Keratinocyte (primary cell): ENCODE measurements around the gene LHFPL2. TPM values are rescaled to one million over a fixed set of nuclear protein-coding genes. Genes with fewer than 3 reads are reported as not detected.

Source experiments
- DNase-seq: peaks from one replicate; pipeline ENCODE4 v3.0.0-alpha.2; 2011; ENCODE audit warnings: low read depth, missing footprints, low spot score
- FAIRE-seq: peaks from 2 replicates; lab custom pipeline; 2011; peaks lifted over from hg19 to GRCh38; lab: Jason Lieb, UNC
- H2AFZ ChIP-seq: 2 replicates; pipeline ENCODE4 v1.6.0; 2012; ENCODE audit warnings: low read length, control low read depth, inconsistent platforms; ENCODE audit not compliant: control insufficient read depth
- H3K27ac ChIP-seq: 2 replicates; pipeline ENCODE4 v1.5.1; 2011; ENCODE audit warnings: low read length; ENCODE audit not compliant: control insufficient read depth, insufficient read depth
- H3K27me3 ChIP-seq: 3 replicates; pipeline ENCODE4 v1.6.0; 2011; ENCODE audit warnings: low read length; ENCODE audit not compliant: control insufficient read depth, insufficient read depth; ENCODE audit errors: extremely low read depth
- H3K36me3 ChIP-seq, 2 experiments: 2 replicates in 1 of 2; 3 replicates in 1 of 2; pipeline ENCODE4 v1.5.1; 2011; ENCODE audit warnings: low read length in 2 of 2, mild to moderate bottlenecking in 1 of 2; ENCODE audit not compliant: control insufficient read depth in 2 of 2, insufficient read depth in 2 of 2; ENCODE audit errors: extremely low read depth in 1 of 2
- H3K4me1 ChIP-seq: 3 replicates; pipeline ENCODE4 v1.5.1; 2011; ENCODE audit warnings: low read length; ENCODE audit not compliant: control insufficient read depth, insufficient read depth; ENCODE audit errors: extremely low read depth
- H3K4me2 ChIP-seq: 3 replicates; pipeline ENCODE4 v1.6.0; 2011; ENCODE audit warnings: low read depth, low read length; ENCODE audit not compliant: control insufficient read depth, insufficient read depth; ENCODE audit errors: extremely low read depth
- H3K4me3 ChIP-seq, 3 experiments: fragments of 200-600 bp in 1 of 3; sonication (generic) in 1 of 3; 2 replicates in 2 of 3; 3 replicates in 1 of 3; pipeline ENCODE4 v1.5.1; 2011 to 2016; ENCODE audit warnings: low read length in 3 of 3, mild to moderate bottlenecking in 3 of 3, control low read depth in 2 of 3, inconsistent platforms in 1 of 3, low read depth in 1 of 3, mixed read lengths in 1 of 3, mixed run types in 1 of 3, moderate library complexity in 1 of 3; ENCODE audit not compliant: control insufficient read depth in 2 of 3, insufficient read depth in 2 of 3; ENCODE audit errors: extremely low read depth in 1 of 3
- H3K79me2 ChIP-seq: 2 replicates; pipeline ENCODE4 v1.6.0; 2012; ENCODE audit warnings: low read length; ENCODE audit not compliant: control insufficient read depth, insufficient read depth
- H3K9ac ChIP-seq: 3 replicates; pipeline ENCODE4 v1.6.0; 2011; ENCODE audit warnings: low read length; ENCODE audit not compliant: control insufficient read depth, insufficient read depth; ENCODE audit errors: extremely low read depth
- H3K9me1 ChIP-seq: 3 replicates; pipeline ENCODE4 v1.6.0; 2011; ENCODE audit warnings: low read length; ENCODE audit not compliant: control insufficient read depth, insufficient read depth; ENCODE audit errors: extremely low read depth
- H3K9me3 ChIP-seq: 2 replicates; pipeline ENCODE4 v1.5.1; 2012; ENCODE audit warnings: low read depth, low read length; ENCODE audit not compliant: control insufficient read depth
- H4K20me1 ChIP-seq: 3 replicates; pipeline ENCODE4 v1.6.0; 2011; ENCODE audit warnings: low read length; ENCODE audit not compliant: control insufficient read depth, insufficient read depth; ENCODE audit errors: extremely low read depth
- CTCF ChIP-seq, 3 experiments: IDR thresholded peaks in 1 of 3; conservative IDR thresholded peaks in 1 of 3; optimal IDR thresholded peaks in 1 of 3; 2 replicates in 2 of 3; 3 replicates in 1 of 3; pipeline versions ENCODE3 to v1.5.1; 2011; ENCODE audit warnings: low read length in 3 of 3, mild to moderate bottlenecking in 3 of 3, moderate library complexity in 2 of 3, control low read depth in 1 of 3, inconsistent platforms in 1 of 3; ENCODE audit not compliant: insufficient read depth in 2 of 3; ENCODE audit errors: extremely low read depth in 1 of 3
- EZH2 ChIP-seq: IDR thresholded peaks from one replicate; pipeline ENCODE4 v1.6.1; 2012; ENCODE audit warnings: inconsistent platforms, mild to moderate bottlenecking, low read length, moderate library complexity
- dilution Hi-C: fragments of 300-500 bp; cut with MboI; formaldehyde crosslinking; loops from one replicate; pipeline ENCODE4 v1.7.0; 2020; ENCODE audit warnings: low sequenced_read_pairs; ENCODE audit not compliant: extremely low pct_ligation_motif_present
- polyA plus RNA-seq, 5 experiments: library from polyadenylated mRNA; depleted of rRNA in 3 of 5; stranded (reverse) in 3 of 5; stranded (forward) in 1 of 5; unstranded in 1 of 5; fragments of >200 nt; gene quantifications; 1 replicate in 1 of 5; 2 replicates in 3 of 5; 3 replicates in 1 of 5; pipeline versions ENCODE4 v1.2.1 to v1.2.3, GENCODE V29; 2011 to 2012; ENCODE audit warnings: missing spikeins in 2 of 5, low read depth in 1 of 5, low replicate concordance in 1 of 5

LHFPL2 gene
- polyA plus RNA-seq, 1 donor (not counting 4 experiments of a cell fraction or from before 2014, with no cell fraction given), result 11.4 TPM

DNA sequence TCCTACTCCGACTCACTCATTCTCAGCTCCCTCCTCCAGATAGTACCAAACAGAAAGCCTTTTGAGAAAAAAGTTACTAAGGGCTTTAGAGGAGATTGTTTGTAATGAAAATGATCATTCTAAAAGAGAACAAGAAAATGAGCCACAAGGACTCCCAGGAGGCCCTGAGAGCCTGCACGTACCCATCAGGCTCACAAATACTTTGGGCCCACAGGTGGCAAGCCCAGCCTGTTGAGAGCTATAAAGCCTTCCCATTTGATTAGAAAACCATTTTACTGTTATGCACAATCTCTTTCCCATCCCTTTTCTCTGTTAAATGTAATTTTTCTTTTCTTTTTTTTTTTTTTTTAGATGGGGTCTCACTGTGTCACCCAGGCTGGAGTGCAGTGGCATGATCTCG, 136.1 kb downstream of the LHFPL2 start:
- Histone ChIP-seq H3K4me1 (peaks cover 3% of the 10 kb centered on the region), H4K20me1 (no peaks in the 10 kb centered on the region), H3K9me1 (peaks cover 2% of the 10 kb centered on the region), H3K36me3 (peaks cover 0 to 2% of the 10 kb centered on the region in 2 experiments), H3K79me2 (no peaks in the 10 kb centered on the region), H3K4me2 (no peak overlapping the region), H2AFZ (no peak overlapping the region), H3K27ac (no peak overlapping the region), H3K9me3 (no peaks in the 10 kb centered on the region), H3K9ac (no peak overlapping the region), H3K27me3 (no peaks in the 10 kb centered on the region), H3K4me3 (no peak overlapping the region)
- FAIRE-seq, result no peak
- DNase-seq, result no peak
- TF ChIP-seq EZH2 (no peak), CTCF (optimal IDR thresholded peaks at IDR 0.05 in 1 of 3, IDR thresholded peaks at IDR 0.05 in 1 of 3, conservative IDR thresholded peaks at IDR 0.05 in 1 of 3; ENCODE audit: extremely low read depth in 1 of 3, insufficient read depth in 2 of 3, low read length in 3 of 3) (no peak)
- dilution Hi-C loops, result no loop called here

- Histone ChIP-seq H3K36me3 (peaks cover 0 to 2% of the 10 kb centered on the region in 2 experiments), H3K9me1 (peaks cover 2% of the 10 kb centered on the region), H3K4me1 (peaks cover 3% of the 10 kb centered on the region), H3K9ac (no peak overlapping the region), H3K4me2 (no peak overlapping the region), H3K9me3 (no peaks in the 10 kb centered on the region), H3K27me3 (no peaks in the 10 kb centered on the region), H2AFZ (no peak overlapping the region), H3K79me2 (no peaks in the 10 kb centered on the region), H4K20me1 (no peaks in the 10 kb centered on the region), H3K27ac (no peak overlapping the region), H3K4me3 (no peak overlapping the region)
- DNase-seq, result no peak
- TF ChIP-seq EZH2 (no peak), CTCF (optimal IDR thresholded peaks at IDR 0.05 in 1 of 3, IDR thresholded peaks at IDR 0.05 in 1 of 3, conservative IDR thresholded peaks at IDR 0.05 in 1 of 3; ENCODE audit: extremely low read depth in 1 of 3, insufficient read depth in 2 of 3, low read length in 3 of 3) (no peak)
- no peak for FAIRE-seq
- dilution Hi-C loops, result no loop called here
Observed at GRCh38 chr5:78511121-78511906, 137.3 kb downstream of the LHFPL2 start.
